Measurements from ENCODE around the gene RPL27. TPM values are rescaled to one million over a fixed set of nuclear protein-coding genes. Genes with fewer than 3 reads are reported as not detected.

RPL27 gene
- total RNA-seq, 4 donors from 2014 or later = 775 to 1,810 (median 1,289) TPM

DNA sequence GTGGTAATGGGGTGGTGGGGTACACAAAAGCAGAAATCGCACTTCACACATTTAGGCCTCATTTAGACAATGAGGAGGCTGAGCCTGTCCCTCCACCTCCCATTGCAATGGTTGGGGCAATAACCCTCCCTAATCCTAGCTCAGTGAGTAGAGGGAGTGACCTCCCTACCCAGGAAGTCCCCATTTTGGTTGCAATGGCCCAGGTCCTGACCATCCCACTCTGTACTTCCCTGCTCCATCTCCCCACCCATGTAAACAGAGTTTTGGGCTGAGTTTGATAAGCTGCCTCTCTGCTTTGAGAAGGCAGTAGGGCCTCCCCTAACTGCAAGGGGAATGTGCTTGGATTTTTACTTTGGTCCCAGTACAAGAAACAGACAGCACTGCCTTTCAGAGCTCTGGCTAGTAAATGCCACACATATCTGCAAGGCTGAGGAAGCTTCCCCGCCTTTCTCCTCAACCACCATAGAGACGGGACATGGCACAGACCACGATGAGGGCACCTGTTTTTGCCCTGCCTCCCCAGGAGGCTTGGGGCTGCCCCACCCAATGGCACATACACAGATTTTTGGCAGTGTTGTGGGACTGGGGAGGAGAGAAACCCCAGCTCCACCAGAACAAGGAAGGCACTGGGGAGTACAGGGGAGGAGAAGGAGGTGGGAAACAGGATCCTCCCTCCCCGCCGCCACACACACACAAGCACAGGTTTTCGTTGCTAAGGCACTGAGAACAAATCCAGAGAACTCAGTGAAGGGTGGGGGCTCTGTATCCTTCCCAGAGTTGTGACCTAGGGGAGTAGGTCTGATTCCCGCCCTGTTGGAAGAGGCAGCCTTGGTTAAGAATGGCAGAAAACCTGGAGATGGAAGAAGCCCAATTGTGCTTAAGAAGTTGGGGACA lies 16.7 kb downstream of the RPL27 start:
- TF ChIP-seq, protein P1, sequence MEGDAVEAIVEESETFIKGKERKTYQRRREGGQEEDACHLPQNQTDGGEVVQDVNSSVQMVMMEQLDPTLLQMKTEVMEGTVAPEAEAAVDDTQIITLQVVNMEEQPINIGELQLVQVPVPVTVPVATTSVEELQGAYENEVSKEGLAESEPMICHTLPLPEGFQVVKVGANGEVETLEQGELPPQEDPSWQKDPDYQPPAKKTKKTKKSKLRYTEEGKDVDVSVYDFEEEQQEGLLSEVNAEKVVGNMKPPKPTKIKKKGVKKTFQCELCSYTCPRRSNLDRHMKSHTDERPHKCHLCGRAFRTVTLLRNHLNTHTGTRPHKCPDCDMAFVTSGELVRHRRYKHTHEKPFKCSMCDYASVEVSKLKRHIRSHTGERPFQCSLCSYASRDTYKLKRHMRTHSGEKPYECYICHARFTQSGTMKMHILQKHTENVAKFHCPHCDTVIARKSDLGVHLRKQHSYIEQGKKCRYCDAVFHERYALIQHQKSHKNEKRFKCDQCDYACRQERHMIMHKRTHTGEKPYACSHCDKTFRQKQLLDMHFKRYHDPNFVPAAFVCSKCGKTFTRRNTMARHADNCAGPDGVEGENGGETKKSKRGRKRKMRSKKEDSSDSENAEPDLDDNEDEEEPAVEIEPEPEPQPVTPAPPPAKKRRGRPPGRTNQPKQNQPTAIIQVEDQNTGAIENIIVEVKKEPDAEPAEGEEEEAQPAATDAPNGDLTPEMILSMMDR (IDR thresholded peaks at IDR 0.05) = no peak
- TF ChIP-seq POLR2A (IDR thresholded peaks at IDR 0.05) = no peak
- H3K27me3 ChIP-seq = no peaks in the 10 kb centered on the region
- no peak for DNase-seq
- no peak overlapping the region for H3K4me3 ChIP-seq
- peaks cover 12 to 82% (median 40%) of the 10 kb centered on the region in 3 donors for H3K4me1 ChIP-seq
- H3K27ac ChIP-seq = peak overlapping the region; percentile 26 to 86 (median 57)
- intact Hi-C loops (cut with DNase I) = no loop called here
- 60 to 77% methylated on average over 5 to 6 of the region's 8 CpGs for WGBS, 2 donors
- no peaks in the 10 kb centered on the region for H3K9me3 ChIP-seq
- peaks cover 7 to 67% (median 19%) of the 10 kb centered on the region in 3 donors for H3K36me3 ChIP-seq

DNA sequence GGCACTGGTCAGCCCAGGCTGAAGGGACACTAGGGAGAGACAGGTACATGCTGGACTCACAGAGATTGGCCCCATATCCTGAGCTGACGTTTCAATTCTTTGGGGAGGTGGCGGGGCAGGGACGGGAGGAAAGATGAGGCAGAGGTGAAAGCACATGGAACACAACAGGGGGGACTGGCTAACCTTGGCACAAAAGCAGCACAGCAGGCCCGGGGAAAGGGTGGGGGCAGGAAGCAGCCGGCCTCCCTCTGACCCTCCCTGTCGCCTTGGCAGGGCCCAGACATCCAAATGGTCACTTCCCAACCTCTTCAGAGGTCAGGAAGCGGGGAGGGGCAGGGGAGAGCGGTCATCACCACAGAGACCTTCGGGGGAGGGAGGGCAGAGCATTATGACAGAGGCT lies 17.4 kb downstream of the RPL27 start:
- Histone ChIP-seq H3K36me3 (peaks cover 7 to 67% (median 19%) of the 10 kb centered on the region in 3 donors), H3K4me3 (no peak overlapping the region), H3K27ac (peak overlapping the region; percentile 26 to 86 (median 57)), H3K27me3 (no peaks in the 10 kb centered on the region), H3K4me1 (peaks cover 18 to 82% (median 46%) of the 10 kb centered on the region in 3 donors), H3K9me3 (no peaks in the 10 kb centered on the region)
- DNase-seq = no peak
- no peak for TF ChIP-seq POLR2A (IDR thresholded peaks at IDR 0.05)
- TF ChIP-seq, protein P1 (IDR thresholded peaks at IDR 0.05) = no peak
- WGBS, 2 donors = 65 to 67% methylated on average over 9 of the region's 9 CpGs
- intact Hi-C loops (cut with DNase I) = no loop called here

DNA sequence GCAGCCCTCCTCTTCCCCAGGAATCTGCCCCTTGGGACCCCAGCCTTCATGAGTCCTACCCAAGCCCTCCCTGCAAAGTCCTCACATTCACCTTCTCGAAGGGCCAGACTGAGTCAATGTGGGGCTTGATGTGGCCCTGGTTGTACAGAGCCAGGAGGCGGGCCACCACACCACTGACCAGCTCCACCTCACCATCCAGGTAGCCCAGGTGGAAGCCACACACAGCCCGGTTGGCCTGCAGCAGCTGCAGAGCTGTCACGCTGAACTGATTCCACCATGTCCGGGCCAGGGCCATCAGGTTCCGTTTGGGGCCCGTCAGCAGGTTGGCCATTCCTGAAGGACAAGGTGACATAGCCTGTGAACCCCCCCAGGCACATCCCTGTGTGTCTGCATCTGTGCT lies 18.0 kb downstream of the RPL27 start:
- intact Hi-C loops (cut with DNase I) = no loop called here
- Histone ChIP-seq H3K27me3 (no peaks in the 10 kb centered on the region), H3K36me3 (peaks cover 7 to 67% (median 19%) of the 10 kb centered on the region in 3 donors), H3K4me1 (peaks cover 18 to 83% (median 45%) of the 10 kb centered on the region in 3 donors), H3K9me3 (no peaks in the 10 kb centered on the region), H3K4me3 (no peak overlapping the region), H3K27ac (peak overlapping the region in 3 of 4 donors; percentile 41 to 86 (median 73))
- 93% methylated on average over 5 of the region's 7 CpGs; no CpG with 5 or more reads in 1 of the 2 donors for WGBS, 2 donors
- no peak for DNase-seq
- TF ChIP-seq, protein P1 (IDR thresholded peaks at IDR 0.05) = no peak
- TF ChIP-seq POLR2A (IDR thresholded peaks at IDR 0.05) = no peak

DNA sequence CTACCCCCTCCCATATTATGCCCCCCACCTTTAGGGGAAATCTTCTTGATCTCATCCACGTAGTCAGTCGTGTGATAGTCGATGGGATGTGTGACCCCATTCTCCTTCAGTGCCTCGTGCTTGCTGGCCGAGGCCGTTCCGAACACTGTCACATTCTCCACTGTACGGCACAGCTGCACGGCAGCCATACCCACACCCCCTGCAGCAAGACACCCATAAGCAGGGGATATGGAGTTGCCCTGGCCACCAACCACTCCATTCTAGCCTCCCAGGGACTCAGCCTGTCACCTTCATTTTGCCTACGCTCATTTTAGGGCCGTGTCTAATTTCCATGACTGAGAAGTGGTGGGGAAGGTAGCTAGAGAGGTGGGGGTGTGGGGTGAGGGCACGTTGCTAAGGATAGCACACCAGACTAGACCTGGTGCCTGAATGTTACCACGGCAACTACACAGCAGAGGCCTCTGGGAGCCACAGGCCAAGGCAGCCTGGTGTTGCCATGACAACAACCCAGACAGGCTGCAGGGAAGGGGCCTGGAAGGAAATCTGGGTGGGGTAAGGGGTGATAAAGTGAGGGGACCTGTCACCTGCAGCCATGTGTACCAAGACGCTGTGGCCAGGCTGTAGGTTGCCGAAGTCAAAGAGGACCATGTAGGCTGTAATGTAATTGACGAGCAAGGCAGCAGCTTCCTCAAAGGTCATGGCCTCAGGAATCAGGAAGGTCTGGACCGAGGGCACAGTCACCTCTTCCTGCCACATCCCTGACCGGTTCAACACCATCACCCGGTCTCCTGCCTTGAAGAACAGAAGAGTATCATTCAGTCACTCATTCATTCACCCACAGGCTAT lies 20.0 kb downstream of the RPL27 start:
- DNase-seq = no peak
- H3K4me3 ChIP-seq = no peak overlapping the region
- intact Hi-C loops (cut with DNase I) = no loop called here

More for the DNA sequence above, 20.0 kb downstream of the RPL27 start:
- Histone ChIP-seq H3K4me1 (peaks cover 18 to 80% (median 50%) of the 10 kb centered on the region in 3 donors), H3K27me3 (no peaks in the 10 kb centered on the region), H3K36me3 (peaks cover 7 to 52% (median 14%) of the 10 kb centered on the region in 3 donors), H3K9me3 (no peaks in the 10 kb centered on the region), H3K27ac (peak overlapping the region in 3 of 4 donors; percentile 38 to 92 (median 90))
- WGBS, 2 donors = 53 to 63% methylated on average over 12 to 17 of the region's 19 CpGs
- TF ChIP-seq POLR2A (IDR thresholded peaks at IDR 0.05) = no peak
- TF ChIP-seq, protein P1 (IDR thresholded peaks at IDR 0.05) = no peak

All from esophagus squamous epithelium (tissue), 5 donors.